Type B pancreatic cell (in vitro differentiated cells): ENCODE results near the gene CREG1. TPM values are rescaled to one million over a fixed set of nuclear protein-coding genes. Genes with fewer than 3 reads are reported as not detected.

Experiments
- DNase-seq: peaks from one replicate; pipeline ENCODE4 v3.0.0; 2021; ENCODE audit warnings: mixed read lengths; ENCODE audit not compliant: unreplicated experiment; ENCODE audit errors: extremely low spot score
- H3K27ac Mint-ChIP-seq: 2 replicates; pipeline ENCODE4 v1.8.0; 2021; ENCODE audit warnings: mild to moderate bottlenecking, mixed read lengths
- H3K27me3 Mint-ChIP-seq: 2 replicates; pipeline ENCODE4 v1.8.0; 2021; ENCODE audit warnings: mixed read lengths
- H3K36me3 Mint-ChIP-seq: 2 replicates; pipeline ENCODE4 v1.8.0; 2021; ENCODE audit warnings: mixed read lengths
- H3K4me1 Mint-ChIP-seq: one replicate; pipeline ENCODE4 v1.8.0; 2021; ENCODE audit warnings: mixed read lengths; ENCODE audit not compliant: unreplicated experiment
- H3K4me3 Mint-ChIP-seq: 2 replicates; pipeline ENCODE4 v1.8.0; 2021; ENCODE audit warnings: mild to moderate bottlenecking, mixed read lengths
- H3K9me3 Mint-ChIP-seq: 2 replicates; pipeline ENCODE4 v1.8.0; 2021; ENCODE audit warnings: mixed read lengths
- total RNA-seq: library from RNA; stranded (reverse); gene quantifications from 2 replicates; pipeline ENCODE4 v1.2.1, GENCODE V29; 2021; ENCODE audit warnings: low replicate concordance
- TF ChIP-seq, protein P1 (sequence below): fragments of 200-600 bp; sonication (generic); conservative IDR thresholded peaks from 2 replicates; pipeline ENCODE4 v1.5.0; 2021; ENCODE audit warnings: antibody characterized with exemption, mild to moderate bottlenecking

Gene CREG1
- total RNA-seq, 1 donor from 2014 or later: 39.5 TPM

DNA sequence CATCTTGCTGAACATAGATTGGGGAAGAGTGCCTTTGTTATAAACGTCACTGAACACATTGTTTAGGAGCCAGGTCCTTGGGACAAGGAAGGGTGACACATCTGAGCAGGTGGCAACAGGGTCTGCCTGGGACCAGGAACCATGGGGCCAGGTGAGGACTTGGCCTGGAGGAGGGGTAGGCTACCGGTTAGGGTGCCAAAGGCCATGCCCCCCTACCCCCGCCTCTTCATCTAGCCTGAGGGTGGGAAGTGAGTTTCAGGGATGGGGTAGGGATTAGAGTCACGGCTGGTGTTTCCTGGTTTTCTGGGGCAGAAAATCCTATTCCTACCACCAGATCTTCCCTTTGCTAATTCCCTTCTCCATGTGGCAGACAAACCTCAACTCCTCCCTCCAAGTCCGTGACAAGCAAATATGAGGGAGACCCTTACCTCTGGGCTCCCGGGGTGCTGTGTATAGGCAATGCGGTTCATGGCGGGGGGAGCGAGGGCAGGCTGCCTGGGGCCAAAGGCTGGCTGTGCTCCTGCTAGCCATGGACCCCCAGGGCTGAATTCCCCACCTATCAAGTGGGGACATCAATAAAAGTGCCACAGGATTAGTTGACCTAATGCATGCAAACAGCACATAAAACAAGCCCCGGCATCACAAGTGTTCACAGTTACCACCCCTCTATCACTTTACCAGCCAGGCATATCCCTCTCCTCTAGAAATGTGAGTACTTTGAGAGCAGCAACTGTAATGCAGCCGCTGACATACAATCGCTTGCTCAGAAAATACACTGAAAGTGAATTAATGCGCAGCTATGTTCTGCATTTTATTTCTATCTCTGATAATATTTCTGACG is 49.7 kb downstream of the CREG1 start:
- TF ChIP-seq, protein P1, sequence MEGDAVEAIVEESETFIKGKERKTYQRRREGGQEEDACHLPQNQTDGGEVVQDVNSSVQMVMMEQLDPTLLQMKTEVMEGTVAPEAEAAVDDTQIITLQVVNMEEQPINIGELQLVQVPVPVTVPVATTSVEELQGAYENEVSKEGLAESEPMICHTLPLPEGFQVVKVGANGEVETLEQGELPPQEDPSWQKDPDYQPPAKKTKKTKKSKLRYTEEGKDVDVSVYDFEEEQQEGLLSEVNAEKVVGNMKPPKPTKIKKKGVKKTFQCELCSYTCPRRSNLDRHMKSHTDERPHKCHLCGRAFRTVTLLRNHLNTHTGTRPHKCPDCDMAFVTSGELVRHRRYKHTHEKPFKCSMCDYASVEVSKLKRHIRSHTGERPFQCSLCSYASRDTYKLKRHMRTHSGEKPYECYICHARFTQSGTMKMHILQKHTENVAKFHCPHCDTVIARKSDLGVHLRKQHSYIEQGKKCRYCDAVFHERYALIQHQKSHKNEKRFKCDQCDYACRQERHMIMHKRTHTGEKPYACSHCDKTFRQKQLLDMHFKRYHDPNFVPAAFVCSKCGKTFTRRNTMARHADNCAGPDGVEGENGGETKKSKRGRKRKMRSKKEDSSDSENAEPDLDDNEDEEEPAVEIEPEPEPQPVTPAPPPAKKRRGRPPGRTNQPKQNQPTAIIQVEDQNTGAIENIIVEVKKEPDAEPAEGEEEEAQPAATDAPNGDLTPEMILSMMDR: no peak
- Mint-ChIP-seq H3K27me3 (peaks cover 28% of the 10 kb centered on the region), H3K4me3 (no peak overlapping the region), H3K27ac (no peak overlapping the region), H3K9me3 (no peaks in the 10 kb centered on the region), H3K4me1 (peaks cover 22% of the 10 kb centered on the region), H3K36me3 (no peaks in the 10 kb centered on the region)
- DNase-seq: no peak

DNA sequence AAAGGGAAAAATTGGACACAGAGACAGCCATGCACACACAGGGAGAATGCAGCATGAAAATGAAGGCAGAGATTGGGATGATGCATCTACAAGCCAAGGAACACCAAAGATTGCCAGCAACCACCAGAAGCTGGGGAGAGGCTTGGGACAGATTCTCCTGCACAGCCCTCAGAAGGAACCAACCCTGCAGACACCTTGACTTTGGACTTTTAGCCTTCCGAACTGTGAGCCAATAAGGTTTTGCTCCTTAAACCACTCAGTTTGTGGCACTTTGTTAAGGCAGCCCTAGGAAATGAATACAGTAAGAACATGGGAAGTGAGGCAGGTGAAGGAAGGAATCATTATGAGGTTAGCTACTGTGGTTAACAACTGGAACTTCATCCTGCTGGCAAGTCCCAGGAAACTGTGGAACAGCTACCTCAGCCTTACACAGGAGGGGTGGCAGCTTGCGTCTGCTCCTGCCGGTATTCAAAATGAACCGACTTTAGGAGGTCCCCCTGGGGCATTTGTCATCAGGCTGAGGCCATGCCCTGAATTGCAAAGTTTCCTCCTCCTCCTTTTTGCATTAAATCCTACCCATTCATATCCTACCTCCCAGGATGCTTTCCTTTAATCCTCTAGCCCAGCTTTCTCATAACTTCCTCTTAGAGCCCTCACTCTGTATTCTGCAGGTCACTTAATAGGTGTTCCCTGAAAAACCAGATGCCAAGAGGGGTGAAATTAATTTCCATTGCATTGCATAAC is 50.7 kb downstream of the CREG1 start:
- Mint-ChIP-seq H3K4me1 (peaks cover 22% of the 10 kb centered on the region), H3K9me3 (no peaks in the 10 kb centered on the region), H3K27me3 (peaks cover 28% of the 10 kb centered on the region), H3K4me3 (no peak overlapping the region), H3K27ac (no peak overlapping the region), H3K36me3 (no peaks in the 10 kb centered on the region)
- DNase-seq: no peak
- TF ChIP-seq, protein P1: no peak

DNA sequence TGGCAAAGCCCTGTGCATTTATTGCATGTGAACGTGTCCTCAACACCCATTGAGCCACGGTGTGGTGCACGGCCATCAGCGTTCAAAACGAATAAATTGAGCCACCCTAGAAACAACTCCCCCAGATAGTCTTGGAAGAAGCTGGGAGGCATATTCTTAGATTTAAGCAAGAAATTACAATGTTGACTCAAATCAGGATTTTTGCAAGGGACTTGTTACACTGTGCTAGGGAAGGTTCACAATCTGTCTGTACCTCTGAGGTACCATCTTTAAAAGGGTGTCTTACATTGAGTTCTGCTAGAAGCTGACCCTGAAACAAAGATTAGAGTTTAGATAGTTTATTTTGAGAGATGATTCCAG is 51.4 kb downstream of the CREG1 start:
- Mint-ChIP-seq H3K4me3 (no peak overlapping the region), H3K27ac (no peak overlapping the region), H3K9me3 (no peaks in the 10 kb centered on the region), H3K4me1 (peaks cover 22% of the 10 kb centered on the region), H3K36me3 (no peaks in the 10 kb centered on the region), H3K27me3 (peaks cover 31% of the 10 kb centered on the region)
- TF ChIP-seq, protein P1: no peak
- no peak for DNase-seq

DNA sequence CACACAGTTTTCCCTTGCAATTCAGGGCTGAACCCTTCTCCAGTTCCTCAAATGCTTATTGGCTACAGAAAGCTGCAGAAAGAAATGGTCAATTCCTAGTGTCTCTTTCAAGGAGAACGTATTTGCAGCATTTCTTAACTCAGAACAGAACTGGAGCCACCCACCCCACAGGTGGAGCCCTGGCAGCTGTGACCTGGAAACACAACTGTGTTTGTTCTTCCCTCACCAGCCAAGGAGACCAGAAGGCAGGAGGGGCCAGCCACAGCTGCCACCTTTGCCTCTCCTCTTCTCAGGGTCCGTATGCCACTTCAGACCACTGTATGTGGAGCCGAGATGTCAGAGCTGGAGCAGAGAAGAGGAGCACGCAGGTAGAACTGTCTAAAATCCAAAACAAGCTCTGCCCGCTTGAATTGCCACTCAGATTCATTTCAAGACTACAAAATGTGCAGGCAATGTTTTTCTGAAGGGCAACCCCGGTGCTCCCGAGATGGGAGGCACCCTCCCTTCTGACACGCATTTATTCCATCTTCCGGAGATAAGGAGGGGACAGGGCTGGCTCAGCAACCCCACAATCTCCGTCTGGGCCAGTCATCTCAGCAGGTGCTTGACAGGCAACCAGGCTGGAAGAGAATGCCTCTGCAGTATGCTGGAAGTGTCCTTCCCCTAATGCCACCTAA is 51.9 kb downstream of the CREG1 start:
- Mint-ChIP-seq H3K27me3 (peaks cover 35% of the 10 kb centered on the region), H3K4me1 (peaks cover 24% of the 10 kb centered on the region), H3K36me3 (no peaks in the 10 kb centered on the region), H3K9me3 (no peaks in the 10 kb centered on the region), H3K4me3 (no peak overlapping the region), H3K27ac (no peak overlapping the region)
- TF ChIP-seq, protein P1: no peak
- DNase-seq: no peak

DNA sequence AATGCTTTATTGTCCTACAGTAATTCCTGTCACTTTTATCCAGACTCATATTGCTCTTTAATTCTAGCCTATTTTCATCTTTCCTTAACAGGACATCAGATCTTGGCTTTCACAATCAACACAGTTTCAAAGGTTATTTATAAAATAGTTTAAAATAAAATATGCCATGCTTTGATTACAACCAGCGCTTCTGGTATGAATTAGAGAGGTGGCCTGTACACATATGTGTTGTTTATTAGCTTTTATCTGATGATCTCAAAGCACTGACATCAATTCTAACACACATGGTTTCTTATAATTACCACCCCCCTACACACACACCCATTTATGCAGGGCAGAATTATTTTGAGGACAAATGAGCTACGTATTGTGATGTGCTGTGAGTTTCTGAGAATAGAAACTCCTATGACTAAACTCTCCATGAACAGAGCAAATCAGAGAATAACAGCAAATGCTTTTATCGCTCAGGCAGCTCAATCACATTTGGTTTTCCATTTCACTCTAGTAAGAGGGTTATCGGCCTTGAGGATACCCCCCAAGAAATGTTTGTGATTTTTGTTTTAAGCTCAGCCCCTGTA is 53.2 kb downstream of the CREG1 start:
- peaks cover 26% of the 10 kb centered on the region for H3K4me1 Mint-ChIP-seq
- H3K27me3 Mint-ChIP-seq: peaks cover 47% of the 10 kb centered on the region
- no peak for DNase-seq
- no peaks in the 10 kb centered on the region for H3K9me3 Mint-ChIP-seq
- H3K27ac Mint-ChIP-seq: no peak overlapping the region
- TF ChIP-seq, protein P1: no peak
- no peak overlapping the region for H3K4me3 Mint-ChIP-seq
- no peaks in the 10 kb centered on the region for H3K36me3 Mint-ChIP-seq
